Keratinocyte (primary cell): ENCODE measurements around the gene DNHD1. TPM values are rescaled to one million over a fixed set of nuclear protein-coding genes. Genes with fewer than 3 reads are reported as not detected.
A peak's percentile ranks its signal among the peaks of the same experiment; 100 is the strongest.

Experiments used
- DNase-seq: peaks from one replicate; pipeline ENCODE4 v3.0.0-alpha.2; 2011; ENCODE audit warnings: low read depth, missing footprints, low spot score
- FAIRE-seq: peaks from 2 replicates; lab custom pipeline; 2011; peaks lifted over from hg19 to GRCh38; lab: Jason Lieb, UNC
- H2AFZ ChIP-seq: 2 replicates; pipeline ENCODE4 v1.6.0; 2012; ENCODE audit warnings: low read length, control low read depth, inconsistent platforms; ENCODE audit not compliant: control insufficient read depth
- H3K27ac ChIP-seq: 2 replicates; pipeline ENCODE4 v1.5.1; 2011; ENCODE audit warnings: low read length; ENCODE audit not compliant: control insufficient read depth, insufficient read depth
- H3K27me3 ChIP-seq: 3 replicates; pipeline ENCODE4 v1.6.0; 2011; ENCODE audit warnings: low read length; ENCODE audit not compliant: control insufficient read depth, insufficient read depth; ENCODE audit errors: extremely low read depth
- H3K36me3 ChIP-seq, 2 experiments: 2 replicates in 1 of 2; 3 replicates in 1 of 2; pipeline ENCODE4 v1.5.1; 2011; ENCODE audit warnings: low read length in 2 of 2, mild to moderate bottlenecking in 1 of 2; ENCODE audit not compliant: control insufficient read depth in 2 of 2, insufficient read depth in 2 of 2; ENCODE audit errors: extremely low read depth in 1 of 2
- H3K4me1 ChIP-seq: 3 replicates; pipeline ENCODE4 v1.5.1; 2011; ENCODE audit warnings: low read length; ENCODE audit not compliant: control insufficient read depth, insufficient read depth; ENCODE audit errors: extremely low read depth
- H3K4me2 ChIP-seq: 3 replicates; pipeline ENCODE4 v1.6.0; 2011; ENCODE audit warnings: low read depth, low read length; ENCODE audit not compliant: control insufficient read depth, insufficient read depth; ENCODE audit errors: extremely low read depth
- H3K4me3 ChIP-seq, 3 experiments: fragments of 200-600 bp in 1 of 3; sonication (generic) in 1 of 3; 2 replicates in 2 of 3; 3 replicates in 1 of 3; pipeline ENCODE4 v1.5.1; 2011 to 2016; ENCODE audit warnings: low read length in 3 of 3, mild to moderate bottlenecking in 3 of 3, control low read depth in 2 of 3, inconsistent platforms in 1 of 3, low read depth in 1 of 3, mixed read lengths in 1 of 3, mixed run types in 1 of 3, moderate library complexity in 1 of 3; ENCODE audit not compliant: control insufficient read depth in 2 of 3, insufficient read depth in 2 of 3; ENCODE audit errors: extremely low read depth in 1 of 3
- H3K79me2 ChIP-seq: 2 replicates; pipeline ENCODE4 v1.6.0; 2012; ENCODE audit warnings: low read length; ENCODE audit not compliant: control insufficient read depth, insufficient read depth
- H3K9ac ChIP-seq: 3 replicates; pipeline ENCODE4 v1.6.0; 2011; ENCODE audit warnings: low read length; ENCODE audit not compliant: control insufficient read depth, insufficient read depth; ENCODE audit errors: extremely low read depth
- H3K9me1 ChIP-seq: 3 replicates; pipeline ENCODE4 v1.6.0; 2011; ENCODE audit warnings: low read length; ENCODE audit not compliant: control insufficient read depth, insufficient read depth; ENCODE audit errors: extremely low read depth
- H3K9me3 ChIP-seq: 2 replicates; pipeline ENCODE4 v1.5.1; 2012; ENCODE audit warnings: low read depth, low read length; ENCODE audit not compliant: control insufficient read depth
- H4K20me1 ChIP-seq: 3 replicates; pipeline ENCODE4 v1.6.0; 2011; ENCODE audit warnings: low read length; ENCODE audit not compliant: control insufficient read depth, insufficient read depth; ENCODE audit errors: extremely low read depth
- EZH2 ChIP-seq: IDR thresholded peaks from one replicate; pipeline ENCODE4 v1.6.1; 2012; ENCODE audit warnings: inconsistent platforms, mild to moderate bottlenecking, low read length, moderate library complexity
- dilution Hi-C: fragments of 300-500 bp; cut with MboI; formaldehyde crosslinking; loops from one replicate; pipeline ENCODE4 v1.7.0; 2020; ENCODE audit warnings: low sequenced_read_pairs; ENCODE audit not compliant: extremely low pct_ligation_motif_present
- polyA plus RNA-seq, 5 experiments: library from polyadenylated mRNA; depleted of rRNA in 3 of 5; stranded (reverse) in 3 of 5; stranded (forward) in 1 of 5; unstranded in 1 of 5; fragments of >200 nt; gene quantifications; 1 replicate in 1 of 5; 2 replicates in 3 of 5; 3 replicates in 1 of 5; pipeline versions ENCODE4 v1.2.1 to v1.2.3, GENCODE V29; 2011 to 2012; ENCODE audit warnings: missing spikeins in 2 of 5, low read depth in 1 of 5, low replicate concordance in 1 of 5
- TF ChIP-seq, protein P1 (sequence below), 3 experiments: IDR thresholded peaks in 1 of 3; conservative IDR thresholded peaks in 1 of 3; optimal IDR thresholded peaks in 1 of 3; 2 replicates in 2 of 3; 3 replicates in 1 of 3; pipeline versions ENCODE3 to v1.5.1; 2011; ENCODE audit warnings: low read length in 3 of 3, mild to moderate bottlenecking in 3 of 3, moderate library complexity in 2 of 3, control low read depth in 1 of 3, inconsistent platforms in 1 of 3; ENCODE audit not compliant: insufficient read depth in 2 of 3; ENCODE audit errors: extremely low read depth in 1 of 3

Gene DNHD1
- polyA plus RNA-seq, 1 donor (not counting 4 experiments of a cell fraction or from before 2014, with no cell fraction given): 2.9 TPM

DNA sequence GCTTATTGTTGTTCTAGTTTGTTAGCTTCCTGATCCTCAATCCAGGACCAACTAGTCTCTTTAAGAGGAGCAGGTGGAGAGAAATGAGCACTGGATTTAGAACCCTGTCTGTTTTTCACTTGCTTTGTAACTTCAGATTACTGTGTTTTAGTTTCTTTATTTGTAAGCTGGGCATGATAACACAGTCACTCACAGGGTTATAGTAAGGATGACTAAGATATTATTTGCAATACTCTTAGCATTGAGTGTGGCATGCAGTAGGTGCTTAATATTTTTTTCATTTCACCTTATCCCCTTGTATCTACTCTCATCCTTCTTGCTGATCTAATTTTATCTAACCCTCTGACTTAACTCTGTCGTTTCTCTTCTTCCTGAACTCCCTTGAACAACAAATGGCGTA lies 33.8 kb downstream of the DNHD1 start:
- no peak for DNase-seq
- Histone ChIP-seq H3K36me3 (peaks cover 0 to 8% of the 10 kb centered on the region in 2 experiments), H4K20me1 (no peaks in the 10 kb centered on the region), H3K4me2 (no peak overlapping the region), H3K9ac (no peak overlapping the region), H3K27ac (no peak overlapping the region), H3K27me3 (no peaks in the 10 kb centered on the region), H2AFZ (no peak overlapping the region), H3K4me1 (no peaks in the 10 kb centered on the region), H3K9me1 (no peaks in the 10 kb centered on the region), H3K4me3 (no peak overlapping the region), H3K9me3 (no peaks in the 10 kb centered on the region), H3K79me2 (no peaks in the 10 kb centered on the region)
- dilution Hi-C loops: no loop called here
- TF ChIP-seq, protein P1, sequence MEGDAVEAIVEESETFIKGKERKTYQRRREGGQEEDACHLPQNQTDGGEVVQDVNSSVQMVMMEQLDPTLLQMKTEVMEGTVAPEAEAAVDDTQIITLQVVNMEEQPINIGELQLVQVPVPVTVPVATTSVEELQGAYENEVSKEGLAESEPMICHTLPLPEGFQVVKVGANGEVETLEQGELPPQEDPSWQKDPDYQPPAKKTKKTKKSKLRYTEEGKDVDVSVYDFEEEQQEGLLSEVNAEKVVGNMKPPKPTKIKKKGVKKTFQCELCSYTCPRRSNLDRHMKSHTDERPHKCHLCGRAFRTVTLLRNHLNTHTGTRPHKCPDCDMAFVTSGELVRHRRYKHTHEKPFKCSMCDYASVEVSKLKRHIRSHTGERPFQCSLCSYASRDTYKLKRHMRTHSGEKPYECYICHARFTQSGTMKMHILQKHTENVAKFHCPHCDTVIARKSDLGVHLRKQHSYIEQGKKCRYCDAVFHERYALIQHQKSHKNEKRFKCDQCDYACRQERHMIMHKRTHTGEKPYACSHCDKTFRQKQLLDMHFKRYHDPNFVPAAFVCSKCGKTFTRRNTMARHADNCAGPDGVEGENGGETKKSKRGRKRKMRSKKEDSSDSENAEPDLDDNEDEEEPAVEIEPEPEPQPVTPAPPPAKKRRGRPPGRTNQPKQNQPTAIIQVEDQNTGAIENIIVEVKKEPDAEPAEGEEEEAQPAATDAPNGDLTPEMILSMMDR (optimal IDR thresholded peaks at IDR 0.05 in 1 of 3, IDR thresholded peaks at IDR 0.05 in 1 of 3, conservative IDR thresholded peaks at IDR 0.05 in 1 of 3; ENCODE audit: extremely low read depth in 1 of 3, insufficient read depth in 2 of 3, low read length in 3 of 3): no peak
- TF ChIP-seq EZH2: no peak
- FAIRE-seq: no peak

DNA sequence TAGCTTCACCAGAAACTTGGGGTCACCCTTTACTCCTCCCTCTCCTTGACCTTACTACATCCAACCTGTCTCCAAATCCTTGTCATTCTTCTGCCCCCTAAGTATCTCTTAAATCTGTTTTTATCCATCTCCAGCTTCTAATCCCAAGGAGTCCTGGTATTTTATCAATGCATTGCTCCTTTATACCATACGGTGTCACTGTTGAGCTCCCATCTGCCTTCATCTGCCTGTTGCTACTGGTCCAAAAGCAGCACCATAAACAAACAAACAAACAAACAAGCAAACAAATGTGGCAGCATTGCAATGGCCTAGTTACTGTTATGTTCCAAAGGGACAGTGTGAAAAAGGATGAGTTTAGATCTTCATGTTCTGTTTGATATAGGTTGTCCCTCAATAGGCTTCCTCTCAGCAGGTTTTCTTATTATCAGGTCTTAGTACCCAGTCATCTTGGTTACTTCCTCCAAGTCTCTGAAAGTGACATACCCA lies 34.2 kb downstream of the DNHD1 start:
- no peak overlapping the region for H3K4me3 ChIP-seq
- H3K36me3 ChIP-seq: peaks cover 0 to 8% of the 10 kb centered on the region in 2 experiments
- TF ChIP-seq, protein P1 (optimal IDR thresholded peaks at IDR 0.05 in 1 of 3, IDR thresholded peaks at IDR 0.05 in 1 of 3, conservative IDR thresholded peaks at IDR 0.05 in 1 of 3; ENCODE audit: extremely low read depth in 1 of 3, insufficient read depth in 2 of 3, low read length in 3 of 3): peak; percentile 57 to 74 (median 66)
- TF ChIP-seq EZH2: no peak
- no peaks in the 10 kb centered on the region for H3K9me1 ChIP-seq
- no peaks in the 10 kb centered on the region for H3K4me1 ChIP-seq
- dilution Hi-C loops: no loop called here
- no peaks in the 10 kb centered on the region for H4K20me1 ChIP-seq
- FAIRE-seq (no peak), DNase-seq (no peak)
- no peaks in the 10 kb centered on the region for H3K27me3 ChIP-seq
- no peaks in the 10 kb centered on the region for H3K79me2 ChIP-seq
- H3K27ac ChIP-seq: no peak overlapping the region
- no peak overlapping the region for H3K9ac ChIP-seq
- no peaks in the 10 kb centered on the region for H3K9me3 ChIP-seq
- no peak overlapping the region for H2AFZ ChIP-seq
- no peak overlapping the region for H3K4me2 ChIP-seq
